Stimulated activated CD8-positive, alpha-beta memory T cell treated with anti-CD3 and anti-CD28 coated beads, Interleukin-7, amount 100 ng/mL, for 1 hour (primary cell): Measurements from ENCODE around the gene MYH4.

Experiments used
- DNase-seq, 2 donors: peaks; one replicate each; pipeline ENCODE4 v3.0.0-alpha.2; 2020; ENCODE audit warnings: low read depth in 2 of 2

MYH4 gene

DNA sequence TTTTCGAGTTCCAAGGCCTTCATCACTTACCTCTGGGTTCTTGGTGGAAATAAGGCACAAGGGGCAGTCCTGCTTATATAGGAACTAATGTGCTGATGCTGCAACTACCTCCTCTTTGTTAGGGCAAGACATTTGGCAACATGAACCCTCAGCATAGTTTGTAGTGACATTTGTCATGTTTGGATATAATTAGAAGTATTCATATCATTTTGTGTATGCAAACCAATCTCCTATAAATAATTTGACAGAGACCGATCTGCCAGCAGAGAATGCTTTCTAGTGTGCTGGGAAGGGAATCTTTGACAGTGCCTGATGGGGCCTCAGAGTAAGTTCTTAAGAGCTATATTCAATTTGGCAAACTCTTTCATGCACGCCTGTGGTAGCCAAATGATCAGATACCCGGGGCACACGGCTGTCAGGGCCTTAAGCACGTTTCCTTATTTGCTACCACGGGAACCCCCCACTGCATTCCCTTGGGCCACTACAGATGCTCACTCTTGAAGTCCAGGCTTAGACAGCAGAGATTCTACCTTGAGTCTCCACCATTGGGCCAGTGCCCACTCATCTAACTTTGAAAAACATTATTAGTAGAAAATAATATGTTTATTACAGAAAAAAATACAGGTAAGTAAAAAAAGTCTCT is 47.3 kb downstream of the MYH4 start, which contains the start of gene MYH8:
Gene MYH8 (minus strand): TSS at position 51 of the 643 bp plus-strand sequence. CDS start 1,723 bp downstream, outside the sequence.
- no peak for DNase-seq

DNA sequence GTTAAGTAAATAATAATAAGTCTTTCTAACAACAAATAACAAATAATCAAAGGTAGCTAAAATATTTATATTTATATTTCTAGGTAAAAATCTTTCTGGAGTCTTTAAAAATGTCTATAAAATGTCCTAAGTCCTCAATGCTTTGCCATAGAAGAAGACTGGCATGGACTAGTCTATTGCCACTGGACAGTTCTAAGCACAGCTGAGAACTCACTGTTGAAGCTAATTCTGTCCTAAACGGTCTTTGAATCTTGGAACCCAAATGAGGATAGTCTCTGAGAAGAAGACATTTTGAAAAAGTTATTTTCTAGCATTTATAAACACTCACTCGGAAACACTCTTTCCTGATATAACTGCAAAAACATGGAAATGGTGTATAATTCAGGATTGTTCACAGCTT is 48.1 kb downstream of the MYH4 start:
- DNase-seq: no peak

DNA sequence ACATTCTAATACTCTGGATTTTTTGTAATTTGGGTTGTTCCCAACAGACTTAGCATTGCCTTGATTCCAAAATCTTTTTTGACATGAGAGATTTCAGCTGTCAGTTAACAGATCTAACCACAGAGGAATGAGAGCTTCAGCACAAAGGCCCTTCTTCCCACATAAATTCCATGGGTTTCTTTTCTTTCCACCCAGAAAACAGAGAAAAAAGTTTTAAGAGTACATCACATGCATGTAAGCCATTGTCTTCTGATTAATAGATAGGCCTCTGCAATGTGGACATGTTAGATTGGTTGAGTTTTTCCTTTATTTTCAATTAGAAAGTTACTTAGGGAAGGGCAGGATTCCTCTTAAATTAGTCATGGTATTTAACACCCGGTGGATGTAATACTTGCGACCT is 48.5 kb downstream of the MYH4 start:
- DNase-seq: no peak

DNA sequence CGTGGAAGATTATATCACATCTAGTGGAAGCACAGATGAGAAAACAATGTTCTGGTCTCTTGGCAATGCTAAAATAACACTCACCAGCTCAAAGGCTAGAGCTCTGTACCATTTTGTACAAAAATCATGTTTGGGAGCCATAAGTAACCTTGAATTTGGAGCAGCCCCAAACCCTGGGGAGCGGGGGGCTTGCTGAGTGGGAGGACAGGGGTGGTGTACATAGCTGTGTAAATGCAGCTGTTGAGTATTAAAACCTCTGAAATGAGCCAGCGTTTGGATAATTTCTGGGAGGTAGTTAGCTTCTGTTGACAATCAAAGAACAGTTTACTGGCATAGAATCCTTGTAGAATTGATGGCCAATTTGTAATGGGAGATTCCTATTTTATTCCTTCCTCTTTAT is 51.9 kb downstream of the MYH4 start:
- no peak for DNase-seq

DNA sequence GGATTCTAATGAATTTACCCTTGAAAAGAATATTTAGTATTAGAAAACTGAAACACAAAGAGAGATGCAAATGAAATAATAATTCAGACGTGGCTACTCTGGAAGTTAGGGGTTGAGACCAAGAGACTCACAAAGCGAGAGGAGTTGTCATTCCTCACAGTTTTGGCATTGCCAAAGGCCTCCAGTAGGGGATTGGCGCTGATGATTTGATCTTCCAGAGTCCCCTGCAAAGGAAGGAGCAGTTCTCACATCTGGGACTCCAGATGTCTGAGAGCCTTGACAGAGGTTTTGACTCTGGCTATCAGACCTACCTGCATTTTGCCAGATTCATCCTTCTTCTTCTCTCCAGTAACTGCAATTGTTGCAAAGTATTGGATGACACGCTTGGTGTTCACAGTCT is 54.2 kb downstream of the MYH4 start:
- DNase-seq: no peak

DNA sequence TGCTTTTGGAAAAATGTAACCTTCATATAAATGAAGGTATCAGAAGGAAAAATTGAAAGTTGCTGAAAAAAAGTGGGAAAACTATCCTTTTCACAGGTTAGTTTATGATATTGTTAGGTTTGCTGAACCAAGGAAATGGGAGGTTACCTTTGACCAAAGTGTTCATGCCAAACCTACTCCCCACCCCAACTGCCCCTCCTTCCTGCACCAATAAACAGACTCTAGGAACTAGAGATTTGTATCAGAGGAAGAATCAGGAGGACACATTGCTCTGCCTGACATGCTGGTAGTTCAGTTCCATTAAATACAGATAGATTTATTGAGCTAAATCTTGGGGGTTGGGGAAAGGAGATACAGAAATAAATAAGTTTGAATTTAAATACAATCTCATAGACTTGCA is 65.8 kb downstream of the MYH4 start:
- no peak for DNase-seq

DNA sequence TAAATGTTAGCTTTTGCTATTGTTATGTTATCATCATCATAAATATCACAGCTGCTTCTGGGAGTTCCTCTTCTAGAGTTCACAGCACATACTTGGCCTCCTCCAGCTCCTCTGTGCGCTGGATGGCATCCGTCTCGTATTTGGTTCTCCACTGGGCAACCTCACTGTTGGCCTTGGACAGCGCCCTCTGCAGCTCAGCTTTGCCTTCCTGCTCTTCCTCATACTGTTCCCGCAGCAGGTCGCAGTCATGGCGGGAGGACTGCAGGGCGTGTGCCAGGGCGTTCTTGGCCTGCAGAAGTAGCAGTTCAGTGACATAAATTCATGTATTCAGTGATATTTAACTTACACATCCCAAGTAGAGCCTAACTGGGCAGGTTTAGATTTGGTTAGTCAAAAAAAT is 71.0 kb downstream of the MYH4 start:
- DNase-seq: no peak

DNA sequence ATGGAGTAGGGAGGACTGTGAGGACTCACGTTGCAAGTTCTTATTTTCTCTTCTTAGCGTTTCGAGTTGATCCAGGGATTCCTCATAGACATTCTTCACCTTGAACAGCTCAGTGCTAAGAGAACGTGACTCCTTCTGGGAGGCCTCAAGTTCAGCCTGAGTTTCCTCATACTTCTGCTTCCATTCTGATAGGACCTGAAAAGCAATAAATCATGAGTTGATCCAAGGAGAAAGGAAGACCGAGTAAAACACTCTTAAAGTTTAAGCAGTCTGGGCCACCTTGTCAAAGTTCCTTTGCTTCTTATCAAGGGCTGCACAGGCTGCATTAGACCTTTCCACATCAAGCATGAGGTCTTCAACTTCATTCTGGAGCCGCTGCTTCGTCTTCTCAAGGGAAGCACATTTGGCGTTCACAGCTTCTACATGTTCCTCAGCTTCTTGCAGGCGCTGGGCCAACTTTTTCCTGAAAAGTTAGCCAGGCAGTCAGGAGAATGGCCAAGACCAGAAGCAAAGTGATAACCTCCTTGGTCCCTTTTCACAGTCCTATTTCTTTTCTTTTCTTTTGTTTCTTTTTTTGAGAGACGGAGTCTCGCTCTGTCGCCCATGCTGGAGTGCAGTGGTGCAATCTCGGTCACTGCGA is 72.7 kb downstream of the MYH4 start:
- no peak for DNase-seq

DNA sequence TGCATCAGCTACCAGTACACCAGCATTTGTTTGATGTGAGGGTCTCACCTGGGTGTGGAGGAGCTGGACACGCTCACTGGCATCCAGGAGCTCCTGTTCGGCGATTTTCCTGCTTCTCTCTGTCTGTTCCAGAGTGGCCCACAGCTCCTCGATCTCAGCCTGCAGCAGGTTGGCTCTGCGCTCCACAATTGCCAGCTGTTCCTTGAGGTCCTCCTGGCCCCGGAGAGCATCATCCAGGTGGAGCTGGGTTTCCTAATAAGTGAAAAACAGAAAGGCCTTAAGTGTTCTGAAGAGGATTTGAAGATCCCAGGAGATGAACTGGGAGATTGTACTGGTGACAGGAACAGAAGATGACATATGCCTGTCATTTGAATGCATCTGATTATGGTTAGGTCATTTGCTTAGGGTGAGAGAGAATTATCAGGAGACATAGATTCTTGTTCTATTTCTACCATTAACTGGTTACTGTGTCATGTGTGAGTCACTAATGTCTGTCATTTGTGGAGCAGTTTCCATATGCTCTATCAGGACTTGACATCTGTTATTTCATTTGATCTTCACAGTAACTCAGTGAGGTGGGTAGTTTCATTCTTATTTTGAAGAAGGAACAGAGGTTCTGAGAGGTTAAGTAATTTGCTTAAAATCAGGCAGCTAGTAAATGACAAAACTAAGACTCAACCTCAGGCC is 75.0 kb downstream of the MYH4 start:
- no peak for DNase-seq
